Memory B cell (primary cell): ENCODE measurements around the gene SLC25A41.

ENCODE experiments used
- ATAC-seq: fragments of 150-1000 bp; cut with Tn5 transposase; 2 replicates; pipeline ENCODE4 v1.10.0; 2021; ENCODE audit warnings: low read depth, mild to moderate bottlenecking, moderate library complexity
- DNase-seq, 2 donors: peaks; one replicate each; pipeline ENCODE4 v3.0.0; 2022; ENCODE audit warnings: low spot score in 2 of 2
- H3K27ac Mint-ChIP-seq: one replicate; pipeline ENCODE4 v1.8.0; 2022; ENCODE audit warnings: mild to moderate bottlenecking, moderate library complexity, mixed read lengths
- H3K27me3 Mint-ChIP-seq: one replicate; pipeline ENCODE4 v1.8.0; 2022; ENCODE audit warnings: mixed read lengths
- H3K36me3 Mint-ChIP-seq: one replicate; pipeline ENCODE4 v1.8.0; 2022; ENCODE audit warnings: mild to moderate bottlenecking, mixed read lengths
- H3K4me1 Mint-ChIP-seq: one replicate; pipeline ENCODE4 v1.8.0; 2022; ENCODE audit warnings: mixed read lengths
- H3K4me3 Mint-ChIP-seq: one replicate; pipeline ENCODE4 v1.8.0; 2022; ENCODE audit warnings: mild to moderate bottlenecking, moderate library complexity, mixed read lengths
- H3K9me3 Mint-ChIP-seq: one replicate; pipeline ENCODE4 v1.8.0; 2022; ENCODE audit warnings: mixed read lengths

Gene SLC25A41

GRCh38 chr19:6433663-6434062, at the start of gene SLC25A41:
Gene SLC25A41 (minus strand): TSS chr19:6433763. CDS start chr19:6433693, 70 bp downstream.
- Mint-ChIP-seq H3K27ac (no peak within 1 kb of the TSS), H3K4me3 (no peak within 1 kb of the TSS), H3K4me1 (peaks cover 4% of the 10 kb centered on the region), H3K9me3 (no peaks in the 10 kb centered on the region), H3K27me3 (peaks cover 3% of the 10 kb centered on the region), H3K36me3 (no peaks in the 10 kb centered on the region)
- DNase-seq (no peak), ATAC-seq (no peak)

GRCh38 chr19:6483235-6483634, 49.7 kb upstream of the SLC25A41 start:
- Mint-ChIP-seq H3K27me3 (no peaks in the 10 kb centered on the region), H3K27ac (peak overlapping the region; percentile 91), H3K36me3 (peaks cover 2% of the 10 kb centered on the region), H3K9me3 (no peaks in the 10 kb centered on the region), H3K4me1 (peaks cover 24% of the 10 kb centered on the region), H3K4me3 (no peak overlapping the region)
- ATAC-seq (no peak), DNase-seq (no peak)

GRCh38 chr19:6482343-6482686, 48.8 kb upstream of the SLC25A41 start:
- Mint-ChIP-seq H3K27ac (peak overlapping the region; percentile 91), H3K36me3 (peaks cover 2% of the 10 kb centered on the region), H3K27me3 (no peaks in the 10 kb centered on the region), H3K9me3 (no peaks in the 10 kb centered on the region), H3K4me1 (peaks cover 24% of the 10 kb centered on the region), H3K4me3 (peak overlapping the region; percentile 93)
- DNase-seq (no peak), ATAC-seq (no peak)

DNA sequence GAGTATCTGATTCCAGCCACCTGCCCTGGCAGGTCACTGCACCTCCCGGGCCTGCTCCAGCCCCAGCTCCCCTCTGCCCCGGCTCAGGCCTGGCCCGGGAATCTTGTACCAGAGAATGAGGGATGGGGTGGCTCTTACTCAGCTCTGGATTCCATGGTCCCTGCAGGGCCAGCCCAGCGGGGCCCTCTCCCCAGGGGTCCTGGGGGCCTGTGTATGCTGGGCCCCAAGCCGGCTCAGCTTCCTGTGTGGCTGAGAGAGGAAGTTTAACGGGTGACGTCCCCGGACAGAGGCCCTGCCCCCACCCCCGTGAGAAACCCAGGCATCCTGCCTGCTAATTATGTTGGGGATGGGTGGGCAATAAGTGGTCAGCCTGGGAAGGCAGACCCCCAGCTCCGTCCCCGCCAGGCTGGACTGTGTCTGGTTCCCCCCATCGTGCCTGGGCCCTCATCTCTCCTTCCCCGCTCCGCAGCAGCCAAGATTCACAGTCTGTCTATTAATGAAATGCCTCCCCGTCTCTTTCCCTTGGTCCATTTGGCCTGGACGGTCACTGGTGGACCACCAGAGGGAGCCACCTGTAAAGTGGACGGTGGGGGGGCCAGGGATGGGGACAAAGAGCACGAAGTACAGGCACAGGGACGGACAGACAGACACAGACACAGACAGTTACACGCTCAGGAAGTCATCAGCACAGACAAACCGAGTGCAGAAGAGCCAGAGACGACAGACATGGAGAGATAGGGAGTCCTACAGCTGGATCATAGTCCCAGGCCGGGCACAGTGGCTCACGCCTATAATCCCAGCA, 48.2 kb upstream of the SLC25A41 start, which contains the start of gene DENND1C:
TSS of gene DENND1C (minus strand) at position 247 of the 802 bp plus-strand sequence. CDS start at position 155, 92 bp downstream.
- DNase-seq: peak; percentile 62 to 63

DNA sequence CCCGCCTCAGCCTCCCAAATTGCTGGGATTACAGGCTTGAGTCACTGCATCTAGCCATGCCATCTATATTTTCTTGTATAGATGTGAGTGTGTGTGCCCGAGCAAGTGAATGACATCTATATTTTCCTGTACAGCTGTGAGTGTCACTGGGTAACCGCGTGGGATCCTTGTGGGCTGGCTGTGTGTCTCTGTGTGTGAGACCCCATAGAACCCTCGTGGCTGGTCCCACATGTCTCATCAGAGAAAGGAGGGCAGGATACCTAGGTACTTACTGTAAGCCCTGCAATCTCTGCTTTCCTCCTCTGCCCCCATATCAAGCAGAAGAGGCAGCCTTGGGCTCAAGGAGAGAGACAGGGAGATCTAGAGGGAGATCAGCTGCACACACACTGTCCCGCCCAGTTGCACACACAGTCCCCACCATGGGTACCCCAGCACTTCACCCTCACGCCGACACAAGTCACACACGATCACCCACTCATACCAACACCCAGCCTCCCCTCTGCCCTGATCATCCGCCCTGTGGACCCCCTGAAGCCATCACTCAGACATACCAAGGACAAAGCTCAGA, 47.4 kb upstream of the SLC25A41 start:
- Mint-ChIP-seq H3K27me3 (no peaks in the 10 kb centered on the region), H3K4me3 (peak overlapping the region; percentile 93), H3K27ac (peak overlapping the region; percentile 91), H3K4me1 (peaks cover 24% of the 10 kb centered on the region), H3K9me3 (no peaks in the 10 kb centered on the region), H3K36me3 (peaks cover 5% of the 10 kb centered on the region)
- peak; percentile 6 for ATAC-seq
- no peak for DNase-seq

More for the DNA sequence above, 48.2 kb upstream of the SLC25A41 start, which contains the start of gene DENND1C:
- H3K4me3 Mint-ChIP-seq: peak within 1 kb of the TSS; percentile 93
- H3K36me3 Mint-ChIP-seq: peaks cover 2% of the 10 kb centered on the region
- H3K9me3 Mint-ChIP-seq: no peaks in the 10 kb centered on the region
- peak within 1 kb of the TSS; percentile 91 for H3K27ac Mint-ChIP-seq
- H3K4me1 Mint-ChIP-seq: peaks cover 24% of the 10 kb centered on the region
- peak; percentile 97 for ATAC-seq
- no peaks in the 10 kb centered on the region for H3K27me3 Mint-ChIP-seq

DNA sequence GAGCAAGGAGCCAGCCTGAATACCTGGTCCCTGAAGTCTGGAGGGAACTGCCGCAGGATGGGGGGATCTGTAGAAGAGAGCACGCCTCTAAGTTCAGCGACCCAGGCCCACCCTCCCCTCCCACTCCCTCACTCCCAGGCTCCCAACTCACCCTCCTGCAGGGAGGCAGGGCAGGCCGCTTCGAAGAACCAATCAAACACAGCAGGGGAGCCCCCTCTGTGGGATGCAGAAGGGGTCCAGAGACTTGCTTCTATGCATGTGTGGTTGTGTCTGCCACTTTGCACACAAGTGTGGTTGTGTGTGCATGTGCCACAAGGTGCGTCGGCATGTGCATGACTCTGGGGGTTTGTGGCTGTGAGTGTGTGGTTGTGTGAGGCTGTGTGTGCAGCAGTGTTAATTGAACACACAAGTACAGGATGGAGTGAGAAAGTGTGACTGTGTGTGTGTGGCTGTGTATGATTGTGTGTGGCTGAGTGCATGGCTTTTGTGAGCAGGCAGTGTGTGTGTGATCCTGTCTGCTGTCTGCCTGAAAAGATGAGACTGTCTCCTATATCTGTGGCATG, 46.4 kb upstream of the SLC25A41 start:
- no peak for ATAC-seq
- Mint-ChIP-seq H3K36me3 (peaks cover 7% of the 10 kb centered on the region), H3K9me3 (no peaks in the 10 kb centered on the region), H3K4me1 (peaks cover 24% of the 10 kb centered on the region), H3K4me3 (peak overlapping the region; percentile 93), H3K27ac (peak overlapping the region; percentile 91), H3K27me3 (no peaks in the 10 kb centered on the region)
- DNase-seq: no peak

- H3K27ac Mint-ChIP-seq: no peak overlapping the region
- DNase-seq: no peak
- H3K27me3 Mint-ChIP-seq: no peaks in the 10 kb centered on the region
- H3K36me3 Mint-ChIP-seq: peaks cover 7% of the 10 kb centered on the region
- no peak overlapping the region for H3K4me3 Mint-ChIP-seq
- H3K4me1 Mint-ChIP-seq: peaks cover 24% of the 10 kb centered on the region
- no peaks in the 10 kb centered on the region for H3K9me3 Mint-ChIP-seq
- ATAC-seq: no peak
Measured at GRCh38 chr19:6478815-6479214, 45.3 kb upstream of the SLC25A41 start.

GRCh38 chr19:6476896-6477431, 43.4 kb upstream of the SLC25A41 start:
- Mint-ChIP-seq H3K4me1 (peaks cover 16% of the 10 kb centered on the region), H3K36me3 (peaks cover 7% of the 10 kb centered on the region), H3K27me3 (no peaks in the 10 kb centered on the region), H3K4me3 (no peak overlapping the region), H3K27ac (no peak overlapping the region), H3K9me3 (no peaks in the 10 kb centered on the region)
- ATAC-seq (no peak), DNase-seq (no peak)

DNA sequence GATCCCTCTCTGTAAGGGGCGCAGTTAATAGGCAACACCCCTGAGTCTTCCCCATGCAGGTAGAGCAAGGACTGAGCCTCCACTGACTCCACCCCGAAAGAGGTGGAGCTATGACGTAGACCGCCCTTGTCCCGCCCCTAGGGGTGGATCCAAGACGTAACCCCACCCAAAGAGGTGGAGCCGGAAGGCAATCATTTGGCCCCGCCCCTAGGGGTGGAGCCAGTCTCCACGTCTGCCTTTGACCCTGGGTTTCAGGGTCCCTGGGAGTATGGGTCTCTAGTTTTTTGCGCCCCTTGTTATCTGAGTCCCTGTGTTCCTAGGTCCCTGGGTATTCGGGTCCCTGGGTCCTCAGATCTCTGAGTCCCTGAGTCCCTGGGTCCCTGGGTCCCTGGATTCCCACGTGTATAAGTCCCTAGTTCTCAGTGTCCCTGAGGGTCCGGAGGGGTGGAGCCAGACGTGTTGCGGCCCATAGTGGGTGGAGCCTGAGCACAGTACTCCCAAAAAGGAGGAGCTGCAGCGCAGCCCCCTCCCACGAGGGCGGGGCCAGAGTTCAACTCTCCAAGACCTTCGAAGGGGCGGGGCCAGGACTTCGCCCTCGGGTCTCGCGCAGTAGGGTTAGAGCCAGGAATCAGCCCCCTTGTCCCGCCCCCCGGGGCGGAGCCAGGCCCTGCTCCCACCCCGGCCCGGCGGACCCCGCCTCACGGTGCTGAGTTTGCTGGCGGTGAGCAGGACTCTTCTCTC, 42.8 kb upstream of the SLC25A41 start:
- Mint-ChIP-seq H3K27ac (no peak overlapping the region), H3K9me3 (no peaks in the 10 kb centered on the region), H3K4me3 (no peak overlapping the region), H3K4me1 (peaks cover 13% of the 10 kb centered on the region), H3K36me3 (peaks cover 7% of the 10 kb centered on the region), H3K27me3 (no peaks in the 10 kb centered on the region)
- ATAC-seq: peak; percentile 98
- DNase-seq: peak; percentile 59 to 76

DNA sequence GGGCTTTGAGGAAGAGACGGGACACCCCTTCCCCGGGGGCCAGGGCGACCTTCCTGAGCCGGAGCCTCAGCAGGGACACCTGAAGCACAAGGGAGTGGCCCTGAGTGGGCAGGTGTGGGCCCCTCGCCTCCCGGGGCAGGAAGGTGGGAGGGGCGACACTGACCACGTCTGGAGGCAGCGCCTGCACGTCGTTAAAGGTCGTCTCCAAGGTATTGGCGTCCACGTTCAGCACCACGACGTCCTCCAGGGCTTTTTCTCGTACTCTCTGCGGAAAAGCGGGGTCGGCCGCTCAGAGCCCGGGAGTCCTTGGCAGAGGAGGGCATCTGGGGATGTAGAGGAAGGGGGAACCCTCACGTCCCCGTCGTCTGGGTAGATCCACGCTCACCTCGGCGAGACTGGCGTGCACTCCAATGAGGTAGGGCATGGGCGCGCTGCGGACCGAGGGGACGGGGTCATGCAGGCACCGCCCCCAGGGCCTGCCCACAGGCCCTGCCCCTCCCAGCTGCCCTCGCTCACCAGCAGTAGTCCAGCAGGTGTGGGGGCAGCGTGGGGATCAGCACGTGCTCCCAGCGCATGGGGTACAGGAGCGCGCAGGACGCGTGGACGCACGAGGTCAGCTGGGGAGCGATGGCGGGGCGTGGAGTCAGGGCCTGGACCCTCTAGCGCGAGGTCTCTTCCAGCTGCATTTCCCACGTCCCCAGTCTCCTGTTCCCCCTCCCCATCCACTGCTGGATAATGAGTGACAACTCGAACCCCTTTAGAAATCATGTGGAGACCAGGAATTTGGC, 42.0 kb upstream of the SLC25A41 start:
- ATAC-seq (no peak), DNase-seq (no peak)
- peaks cover 10% of the 10 kb centered on the region for H3K36me3 Mint-ChIP-seq
- H3K9me3 Mint-ChIP-seq: no peaks in the 10 kb centered on the region
- no peak overlapping the region for H3K27ac Mint-ChIP-seq
- no peaks in the 10 kb centered on the region for H3K27me3 Mint-ChIP-seq
- peaks cover 7% of the 10 kb centered on the region for H3K4me1 Mint-ChIP-seq
- no peak overlapping the region for H3K4me3 Mint-ChIP-seq

- H3K27ac Mint-ChIP-seq: no peak overlapping the region
- no peaks in the 10 kb centered on the region for H3K4me1 Mint-ChIP-seq
- H3K4me3 Mint-ChIP-seq: no peak overlapping the region
- H3K27me3 Mint-ChIP-seq: no peaks in the 10 kb centered on the region
- ATAC-seq (no peak), DNase-seq (no peak)
- H3K9me3 Mint-ChIP-seq: no peaks in the 10 kb centered on the region
- peaks cover 17% of the 10 kb centered on the region for H3K36me3 Mint-ChIP-seq
Measured at GRCh38 chr19:6473647-6474046, 40.1 kb upstream of the SLC25A41 start.

- no peaks in the 10 kb centered on the region for H3K9me3 Mint-ChIP-seq
- no peak overlapping the region for H3K4me3 Mint-ChIP-seq
- ATAC-seq (no peak), DNase-seq (no peak)
- H3K4me1 Mint-ChIP-seq: no peaks in the 10 kb centered on the region
- no peak overlapping the region for H3K27ac Mint-ChIP-seq
- peaks cover 22% of the 10 kb centered on the region for H3K36me3 Mint-ChIP-seq
- H3K27me3 Mint-ChIP-seq: no peaks in the 10 kb centered on the region
Measured at GRCh38 chr19:6472713-6473112, 39.1 kb upstream of the SLC25A41 start.

DNA sequence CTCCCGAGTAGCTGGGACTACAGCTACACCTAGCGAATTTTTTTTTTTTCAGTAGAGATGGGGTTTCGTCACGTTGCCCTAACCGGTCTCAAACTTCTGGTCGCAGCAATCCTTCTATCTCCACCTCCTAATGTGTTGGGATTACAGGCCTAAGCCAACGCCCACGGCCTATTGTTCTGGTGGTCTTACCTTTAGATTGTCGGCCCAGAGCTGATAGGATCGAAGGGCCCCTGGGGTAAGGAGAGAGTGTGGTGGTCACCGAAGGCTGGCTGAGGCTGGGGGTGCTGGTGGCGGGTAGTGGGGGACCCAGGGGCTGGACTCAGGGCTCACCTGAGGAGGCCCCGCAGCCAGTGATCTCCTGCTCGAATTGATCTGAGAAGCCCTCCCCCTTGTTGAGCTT, 37.5 kb upstream of the SLC25A41 start:
- no peak for DNase-seq
- no peak overlapping the region for H3K27ac Mint-ChIP-seq

More for the DNA sequence above, 37.5 kb upstream of the SLC25A41 start:
- Mint-ChIP-seq H3K4me3 (no peak overlapping the region), H3K9me3 (no peaks in the 10 kb centered on the region), H3K4me1 (no peaks in the 10 kb centered on the region), H3K27me3 (no peaks in the 10 kb centered on the region), H3K36me3 (peaks cover 25% of the 10 kb centered on the region)
- ATAC-seq: no peak
